HepG2 (cell line): Measurements from ENCODE around the gene PIBF1. TPM values are rescaled to one million over a fixed set of nuclear protein-coding genes. Genes with fewer than 3 reads are reported as not detected.

ENCODE experiments used
- ATAC-seq: fragments of 200-7000 bp; cut with Tn5 transposase; 3 replicates; pipeline ENCODE4 v1.9.1; 2020; ENCODE audit warnings: mild to moderate bottlenecking, moderate library complexity
- BruUV-seq: library from RNA; stranded (reverse); fragments of 400-500 nt; replicated peaks from 2 replicates; lab custom pipeline; 2021; lab: Mats Ljungman, UMichigan
- CTCF ChIA-PET: fragments of 300-600 bp; formaldehyde crosslinking; extraction: SDS; loops from one replicate; lab custom pipeline; 2021; ENCODE audit warnings: low total read pairs, inconsistent platforms, low intra/inter-chr PET ratio; lab: Yijun Ruan, JAX
- POLR2A ChIA-PET: fragments of 350-600 bp; sonication (Branson Sonifier 250); formaldehyde crosslinking; loops from one replicate; lab custom pipeline; 2020; ENCODE audit warnings: antibody characterized with exemption, inconsistent platforms; lab: Yijun Ruan, JAX
- DNase-seq: peaks from one replicate; pipeline ENCODE4 v3.0.0-alpha.2; 2015; ENCODE audit warnings: low spot score
- FAIRE-seq: peaks from 3 replicates; lab custom pipeline; 2011; peaks lifted over from hg19 to GRCh38; lab: Jason Lieb, UNC
- H2AFZ ChIP-seq: one replicate; pipeline ENCODE4 v1.6.1; 2011; ENCODE audit warnings: low read length, inconsistent platforms
- H3K27ac ChIP-seq: fragments of 300-600 bp; 3 replicates; pipeline ENCODE4 v1.8.0; 2011; ENCODE audit warnings: mixed run types, mild to moderate bottlenecking, mixed read lengths, low read length, inconsistent platforms; ENCODE audit not compliant: insufficient read depth; ENCODE audit errors: extremely low read length
- H3K27me3 ChIP-seq, 2 experiments: fragments of 200-600 bp in 1 of 2; 2 replicates in 1 of 2; 3 replicates in 1 of 2; pipeline versions ENCODE4 v1.6.0 to v1.8.0; 2011; ENCODE audit warnings: low read length in 2 of 2, mild to moderate bottlenecking in 2 of 2, moderate library complexity in 2 of 2, inconsistent platforms in 1 of 2; ENCODE audit not compliant: insufficient read depth in 2 of 2, control insufficient read depth in 1 of 2
- H3K36me3 ChIP-seq, 2 experiments: fragments of 200-600 bp in 1 of 2; replicated peaks in 1 of 2; 2 replicates in 1 of 2; 3 replicates in 1 of 2; pipeline versions ENCODE4 v1.5.1 to v1.8.0; 2011; ENCODE audit warnings: low read length in 2 of 2, inconsistent platforms in 1 of 2; ENCODE audit not compliant: insufficient read depth in 2 of 2, control insufficient read depth in 1 of 2
- H3K4me1 ChIP-seq: 2 replicates; pipeline ENCODE4 v1.5.1; 2012; ENCODE audit warnings: low read length, inconsistent platforms; ENCODE audit not compliant: insufficient read depth
- H3K4me2 ChIP-seq: 2 replicates; pipeline ENCODE4 v1.6.0; 2011; ENCODE audit warnings: low read depth, low read length, inconsistent platforms
- H3K4me3 ChIP-seq, 3 experiments: fragments of 200-600 bp in 1 of 3; sonication (generic), shearing (Covaris generic) in 1 of 3; replicated peaks in 1 of 3; 2 replicates each; pipeline ENCODE4 v1.5.1; 2011 to 2016; ENCODE audit warnings: low read length in 3 of 3, inconsistent platforms in 2 of 3, low read depth in 2 of 3, mild to moderate bottlenecking in 2 of 3, control low read depth in 1 of 3, mixed read lengths in 1 of 3; ENCODE audit not compliant: insufficient read depth in 1 of 3
- H3K79me2 ChIP-seq: one replicate; pipeline ENCODE4 v1.6.1; 2011; ENCODE audit warnings: low read length, inconsistent platforms; ENCODE audit not compliant: insufficient read depth
- H3K9ac ChIP-seq: 2 replicates; pipeline ENCODE4 v1.6.0; 2011; ENCODE audit warnings: mild to moderate bottlenecking, low read depth, low read length, inconsistent platforms; ENCODE audit not compliant: insufficient read depth
- H3K9me3 ChIP-seq: 2 replicates; pipeline ENCODE4 v1.5.1; 2012; ENCODE audit warnings: mild to moderate bottlenecking, low read length
- H4K20me1 ChIP-seq: 2 replicates; pipeline ENCODE4 v1.6.0; 2011; ENCODE audit warnings: inconsistent platforms, mild to moderate bottlenecking, low read length, moderate library complexity; ENCODE audit not compliant: insufficient read depth
- ARID5B ChIP-seq: IDR thresholded peaks from 2 replicates; pipeline ENCODE4 v1.4.0; 2020; ENCODE audit warnings: mild to moderate bottlenecking, missing genetic modification reagents
- CREM ChIP-seq, 2 experiments: sonication (generic) in 1 of 2; formaldehyde crosslinking in 1 of 2; IDR thresholded peaks; 2 replicates each; pipeline versions ENCODE4 v1.4.0 to v1.6.1; 2016 to 2020; ENCODE audit warnings: antibody characterized with exemption in 1 of 2, mild to moderate bottlenecking in 1 of 2, missing genetic modification reagents in 1 of 2
- GATAD2A ChIP-seq: IDR thresholded peaks from 2 replicates; pipeline ENCODE4 v1.6.1; 2016
- PAXIP1 ChIP-seq: sonication (generic); formaldehyde crosslinking; conservative IDR thresholded peaks from 2 replicates; pipeline ENCODE4 v1.4.0; 2020; ENCODE audit warnings: mild to moderate bottlenecking, missing genetic modification reagents, moderate library complexity
- ZNF644 ChIP-seq: IDR thresholded peaks from 2 replicates; pipeline ENCODE4 v1.6.1; 2016; ENCODE audit warnings: low read depth
- WGBS: methylation state at CpG from one replicate; pipeline ENCODE4 v1.1.6; 2017; ENCODE audit warnings: low lambda C conversion rate; 5-methylcytosine and 5-hydroxymethylcytosine counted together
- in situ Hi-C: cut with HindIII; loops from 2 replicates; pipeline ENCODE4 v1.10.0; 2017; ENCODE audit warnings: low pct_unique_long_range_greater_than_20kb; ENCODE audit not compliant: extremely low pct_ligation_motif_present
- intact Hi-C: fragments of 100-400 bp; cut with micrococcal nuclease; formaldehyde crosslinking; loops from one replicate; pipeline ENCODE4 v1.10.0; 2022; ENCODE audit not compliant: unreplicated experiment
- polyA plus RNA-seq, 8 experiments: library from polyadenylated mRNA; depleted of rRNA in 3 of 8; stranded (reverse) in 7 of 8; unstranded in 1 of 8; fragments of >200 nt; fragmentation: Illumina TruSeq in 4 of 8; extraction: Trizol in 4 of 8; gene quantifications; 2 replicates each; pipeline versions ENCODE4 v1.2.1 to v1.2.3, GENCODE V29; 2011 to 2016; ENCODE audit warnings: low read depth in 4 of 8, missing spikeins in 1 of 8, mixed read lengths in 1 of 8; ENCODE audit not compliant: insufficient read depth in 1 of 8
- total RNA-seq, 5 experiments: library from RNA; depleted of rRNA; stranded (reverse); fragments of >200 nt; fragmentation: Illumina TruSeq; extraction: Trizol; gene quantifications; 2 replicates each; pipeline ENCODE4 v1.2.3, GENCODE V29; 2016; ENCODE audit warnings: low read depth in 1 of 5

PIBF1 gene
- total and polyA plus RNA-seq, 2 of the 13 experiments (the other 11 are each of a cell fraction or from before 2014, with no cell fraction given): 4.2 to 15.8 TPM

GRCh38 chr13:72985610-72986009 is 203.7 kb downstream of the PIBF1 start (continued):
- peak; percentile 60 for TF ChIP-seq ARID5B
- TF ChIP-seq GATAD2A: 0 out of 2 replicates have a peak, but pooled peaks have one; percentile 13
- TF ChIP-seq PAXIP1 (CRISPR knock-in tag): peak; percentile 38; the same call in 1 of the 2 replicates
- 0 out of 2 replicates have a peak, but pooled peaks have one; percentile 54 for TF ChIP-seq ZNF644

- Histone ChIP-seq H3K36me3 (no peaks in the 10 kb centered on the region), H2AFZ (no peak overlapping the region), H3K79me2 (no peaks in the 10 kb centered on the region), H3K4me2 (no peak overlapping the region), H3K4me3 (no peak overlapping the region), H3K27me3 (no peaks in the 10 kb centered on the region), H3K27ac (no peak overlapping the region), H3K4me1 (peaks cover 25% of the 10 kb centered on the region), H4K20me1 (no peaks in the 10 kb centered on the region), H3K9ac (no peak overlapping the region), H3K9me3 (no peaks in the 10 kb centered on the region)
- TF ChIP-seq CREM (IDR thresholded peaks at IDR 0.05): no peak
- TF ChIP-seq CREM (CRISPR knock-in tag; IDR thresholded peaks at IDR 0.05): no peak
- ChIA-PET POLR2A (no interaction called here), CTCF (no interaction called here)
- no peak for ATAC-seq
- DNase-seq: no peak
- 100% methylated on average over 1 of the region's 1 CpG for WGBS
- no TSS peak for BruUV-seq
- intact Hi-C loops: no loop called here
- in situ Hi-C loops: no loop called here
- no peak for FAIRE-seq
These were observed 204.3 kb downstream of the PIBF1 start for GRCh38 chr13:72986197-72986596.
